NT2/D1 (cell line): ENCODE data around the gene SPIRE1.

Experiments
- SUZ12 ChIP-seq: IDR thresholded peaks from 2 replicates; pipeline ENCODE4 v1.6.1; 2011; ENCODE audit not compliant: insufficient read length, insufficient read depth; ENCODE audit errors: extremely low read depth
- YY1 ChIP-seq: IDR thresholded peaks from 2 replicates; pipeline ENCODE4 v1.6.1; 2011; ENCODE audit not compliant: insufficient read length, insufficient read depth
- ZNF274 ChIP-seq: IDR thresholded peaks from 2 replicates; pipeline ENCODE4 v1.6.1; 2011; ENCODE audit warnings: mild to moderate bottlenecking, low read depth, low read length

- no peak for TF ChIP-seq ZNF274
- TF ChIP-seq YY1, result no peak
- TF ChIP-seq SUZ12, result no peak
Measured at GRCh38 chr18:12442946-12443345, 215.0 kb downstream of the SPIRE1 start.
